ENCODE results near the gene PCK2.

The PCK2 gene

DNA sequence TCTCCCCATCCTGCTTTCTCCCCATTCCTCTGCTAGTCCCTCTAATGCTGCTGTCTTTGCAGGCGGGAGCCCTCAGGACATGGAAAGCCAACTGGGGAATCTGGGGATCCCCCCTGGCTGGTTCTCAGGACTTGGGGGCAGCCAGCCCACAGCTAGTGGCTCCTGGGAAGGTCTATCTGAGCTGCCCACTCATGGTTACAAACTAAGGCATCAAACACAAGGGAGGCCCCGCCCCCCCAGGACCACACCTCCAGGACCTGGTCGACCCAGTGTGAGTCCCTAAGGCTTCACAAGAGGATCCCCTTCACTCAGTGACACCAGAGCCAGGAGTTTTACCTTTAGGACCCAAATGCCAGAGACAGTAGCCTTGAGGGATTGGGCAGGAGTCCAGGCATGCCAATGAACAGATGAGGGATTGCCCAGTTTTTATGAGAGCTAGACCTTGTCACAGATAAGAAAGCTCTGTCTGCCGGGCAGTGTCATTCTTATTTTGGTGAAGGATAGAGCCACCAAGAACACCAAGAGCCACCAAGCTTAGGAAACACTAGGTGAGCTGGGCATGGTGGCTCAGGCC, 30.8 kb upstream of the PCK2 start:
- Histone ChIP-seq H3K9ac (ENCODE audit: low read depth, low read length) (no peak overlapping the region), H3K27me3 (ENCODE audit: control insufficient read depth, insufficient read depth, low read length) (peaks cover 48% of the 10 kb centered on the region), H3K4me1 (ENCODE audit: control insufficient read depth, insufficient read depth, low read length) (no peaks in the 10 kb centered on the region), H3K36me3 (ENCODE audit: insufficient read depth, low read length) (no peaks in the 10 kb centered on the region), H3K9me3 (replicated peaks; ENCODE audit: low read length) (no peaks in the 10 kb centered on the region), H3K4me2 (ENCODE audit: low read length) (no peak overlapping the region), H3K4me3 (ENCODE audit: low read length) (no peak overlapping the region)

DNA sequence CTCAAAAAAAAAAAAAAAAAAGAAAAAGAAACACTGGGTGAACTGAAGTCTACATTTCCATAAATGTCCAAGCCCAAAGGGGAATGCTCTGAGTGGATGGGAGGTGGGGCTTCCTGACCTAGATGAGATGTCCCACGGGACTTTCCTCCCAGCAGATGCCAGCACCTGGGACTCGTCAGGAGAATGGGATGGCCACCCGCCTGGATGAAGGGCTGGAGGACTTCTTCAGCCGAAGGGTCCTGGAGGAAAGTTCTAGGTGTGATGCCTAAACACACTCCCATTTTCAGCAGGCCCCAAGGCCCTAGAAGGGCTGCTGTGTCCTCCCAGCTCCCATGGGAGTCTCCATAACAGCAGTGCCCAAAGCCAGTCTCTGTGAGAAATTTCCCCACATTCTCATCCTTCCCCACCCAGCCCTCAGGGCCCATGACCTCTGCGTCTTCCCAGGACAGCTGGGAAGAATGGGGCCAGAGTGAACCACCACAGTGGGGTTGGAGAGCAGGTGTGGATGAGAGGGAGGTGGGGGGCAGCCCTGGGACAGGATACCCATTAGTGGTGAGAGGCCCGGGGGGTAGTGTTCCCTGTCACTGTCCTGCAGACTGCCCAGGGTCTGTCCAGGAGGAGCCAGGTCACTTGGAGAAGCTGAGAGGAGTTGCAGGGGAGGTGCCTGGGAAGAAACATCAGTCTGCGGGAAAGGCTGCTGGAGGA, 29.9 kb upstream of the PCK2 start:
- Histone ChIP-seq H3K27me3 (ENCODE audit: control insufficient read depth, insufficient read depth, low read length) (peaks cover 48% of the 10 kb centered on the region), H3K36me3 (ENCODE audit: insufficient read depth, low read length) (no peaks in the 10 kb centered on the region), H3K9me3 (replicated peaks; ENCODE audit: low read length) (no peaks in the 10 kb centered on the region), H3K4me1 (ENCODE audit: control insufficient read depth, insufficient read depth, low read length) (no peaks in the 10 kb centered on the region), H3K4me3 (ENCODE audit: low read length) (no peak overlapping the region), H3K9ac (ENCODE audit: low read depth, low read length) (no peak overlapping the region), H3K4me2 (ENCODE audit: low read length) (no peak overlapping the region)

DNA sequence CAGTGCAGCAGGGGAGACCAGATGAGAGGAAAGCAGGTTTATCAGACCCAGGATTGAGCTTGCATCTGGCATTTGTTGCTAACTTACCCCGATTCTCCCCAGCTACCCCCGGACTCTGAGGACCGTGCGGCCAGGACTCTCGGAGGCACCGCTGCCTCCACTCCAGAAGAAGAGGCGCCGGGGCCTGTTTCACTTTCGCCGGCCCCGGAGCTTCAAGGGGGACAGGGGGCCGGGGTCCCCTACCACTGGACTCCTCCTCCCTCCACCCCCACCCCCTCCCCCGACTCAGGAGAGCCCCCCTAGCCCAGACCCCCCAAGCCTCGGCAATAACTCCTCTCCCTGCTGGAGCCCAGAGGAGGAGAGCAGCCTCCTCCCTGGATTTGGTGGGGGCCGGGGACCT, 29.3 kb upstream of the PCK2 start:
- no peaks in the 10 kb centered on the region for H3K36me3 ChIP-seq (ENCODE audit: insufficient read depth, low read length)
- H3K9me3 ChIP-seq (replicated peaks; ENCODE audit: low read length) = no peaks in the 10 kb centered on the region
- H3K4me2 ChIP-seq (ENCODE audit: low read length) = no peak overlapping the region
- H3K27me3 ChIP-seq (ENCODE audit: control insufficient read depth, insufficient read depth, low read length) = peaks cover 54% of the 10 kb centered on the region
- no peaks in the 10 kb centered on the region for H3K4me1 ChIP-seq (ENCODE audit: control insufficient read depth, insufficient read depth, low read length)
- no peak overlapping the region for H3K4me3 ChIP-seq (ENCODE audit: low read length)
- no peak overlapping the region for H3K9ac ChIP-seq (ENCODE audit: low read depth, low read length)

DNA sequence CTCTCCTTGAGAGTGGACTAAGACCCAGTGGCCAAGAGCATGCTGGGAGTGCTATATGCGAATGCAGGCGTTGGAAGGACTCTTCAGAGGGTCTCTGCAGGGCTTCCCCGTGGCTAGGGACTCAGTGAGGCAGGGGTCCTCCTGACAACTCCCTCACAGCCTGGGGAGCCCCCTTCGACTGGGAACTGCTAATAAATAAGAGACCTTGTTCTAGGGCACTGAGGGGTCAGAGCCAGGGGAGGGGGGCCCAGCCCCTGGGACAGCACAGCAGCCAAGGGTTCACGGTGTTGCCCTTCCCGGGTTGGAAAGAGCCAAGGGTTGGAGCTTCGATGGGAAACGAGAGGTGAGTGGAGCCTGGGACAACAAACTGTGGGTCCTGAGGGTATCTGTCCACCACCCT, 28.7 kb upstream of the PCK2 start:
- H3K4me2 ChIP-seq (ENCODE audit: low read length) = no peak overlapping the region
- no peaks in the 10 kb centered on the region for H3K36me3 ChIP-seq (ENCODE audit: insufficient read depth, low read length)
- H3K9ac ChIP-seq (ENCODE audit: low read depth, low read length) = no peak overlapping the region
- peaks cover 54% of the 10 kb centered on the region for H3K27me3 ChIP-seq (ENCODE audit: control insufficient read depth, insufficient read depth, low read length)
- no peak overlapping the region for H3K4me3 ChIP-seq (ENCODE audit: low read length)
- H3K9me3 ChIP-seq (replicated peaks; ENCODE audit: low read length) = no peaks in the 10 kb centered on the region
- H3K4me1 ChIP-seq (ENCODE audit: control insufficient read depth, insufficient read depth, low read length) = no peaks in the 10 kb centered on the region

DNA sequence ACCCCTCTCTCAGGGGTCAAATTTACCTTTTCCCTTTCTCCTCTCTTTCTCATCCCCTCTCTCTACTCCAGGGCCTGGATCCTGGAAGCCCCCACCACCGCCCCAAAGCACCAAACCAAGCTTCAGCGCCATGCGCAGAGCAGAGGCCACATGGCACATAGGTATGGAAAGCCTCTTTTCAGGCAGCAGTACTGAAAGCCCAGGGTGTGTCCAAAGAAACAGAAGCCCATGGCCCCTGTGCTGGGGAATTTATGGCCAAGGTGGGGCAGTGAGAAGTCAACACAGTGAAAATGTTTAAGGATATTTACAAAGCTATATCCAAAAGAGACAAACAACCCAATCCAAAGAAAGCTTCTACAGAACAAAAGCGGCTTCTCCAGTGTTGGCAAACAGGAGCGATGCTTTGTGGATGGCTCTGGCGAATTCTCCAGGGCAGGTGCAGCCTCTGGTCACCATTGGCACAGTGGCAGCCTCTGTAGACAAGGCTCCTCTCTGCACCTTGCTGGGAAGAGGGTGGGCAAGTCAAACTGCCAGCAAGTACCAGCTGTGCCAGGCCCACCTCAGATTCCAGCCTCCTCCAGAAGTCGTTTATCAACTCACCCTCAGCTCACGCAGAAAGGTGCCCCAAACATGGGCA, 27.5 kb upstream of the PCK2 start:
- no peaks in the 10 kb centered on the region for H3K4me1 ChIP-seq (ENCODE audit: control insufficient read depth, insufficient read depth, low read length)
- no peaks in the 10 kb centered on the region for H3K36me3 ChIP-seq (ENCODE audit: insufficient read depth, low read length)
- no peak overlapping the region for H3K4me3 ChIP-seq (ENCODE audit: low read length)
- no peak overlapping the region for H3K4me2 ChIP-seq (ENCODE audit: low read length)
- peaks cover 53% of the 10 kb centered on the region for H3K27me3 ChIP-seq (ENCODE audit: control insufficient read depth, insufficient read depth, low read length)
- no peaks in the 10 kb centered on the region for H3K9me3 ChIP-seq (replicated peaks; ENCODE audit: low read length)
- H3K9ac ChIP-seq (ENCODE audit: low read depth, low read length) = no peak overlapping the region

DNA sequence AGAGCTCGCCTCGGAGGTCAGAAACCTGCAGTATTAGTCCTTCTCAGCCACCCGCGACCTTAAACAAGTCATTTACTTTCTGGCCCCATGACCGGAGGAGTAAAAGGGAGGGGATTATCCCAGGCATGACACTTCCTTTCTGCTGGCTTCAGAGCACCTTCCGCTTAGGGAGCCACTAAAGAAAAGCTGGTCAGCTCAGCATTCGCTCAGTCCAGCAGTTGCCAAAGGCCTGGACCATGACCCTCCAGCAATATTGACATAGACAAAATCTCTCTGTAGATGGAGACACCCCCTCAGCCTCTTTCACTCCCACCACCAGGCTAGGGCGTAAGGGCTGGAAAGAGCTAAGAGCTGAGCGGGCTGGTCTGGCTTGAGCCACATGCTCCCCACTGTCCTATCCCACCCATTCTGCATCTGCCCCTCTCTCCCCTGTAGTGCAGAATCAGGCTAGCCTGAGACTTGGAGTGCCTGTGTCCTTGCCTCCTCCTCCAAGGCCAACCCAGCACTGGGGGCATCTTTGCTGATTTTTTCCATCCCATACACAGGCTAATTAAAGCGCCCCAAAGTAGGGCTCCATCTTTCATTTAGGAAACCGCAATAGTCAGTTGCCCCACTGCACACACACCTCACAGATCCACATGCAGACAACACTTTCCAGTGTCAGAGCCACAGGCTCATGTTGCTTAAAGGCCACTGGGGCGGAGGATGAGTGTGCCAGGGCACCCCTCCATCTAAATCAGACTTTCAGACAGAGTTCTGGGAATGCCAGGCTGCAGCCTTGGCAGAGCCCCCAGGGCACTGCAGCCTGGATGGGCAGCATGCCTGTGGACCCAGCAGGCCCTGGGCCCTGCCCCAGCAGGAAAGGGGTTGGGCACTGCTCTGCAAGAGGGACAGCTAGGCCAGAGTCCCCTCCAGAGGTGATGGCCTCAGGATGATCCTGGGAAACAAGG, 26.7 kb upstream of the PCK2 start:
- Histone ChIP-seq H3K27me3 (ENCODE audit: control insufficient read depth, insufficient read depth, low read length) (peaks cover 55% of the 10 kb centered on the region), H3K4me2 (ENCODE audit: low read length) (no peak overlapping the region), H3K4me3 (ENCODE audit: low read length) (no peak overlapping the region), H3K36me3 (ENCODE audit: insufficient read depth, low read length) (no peaks in the 10 kb centered on the region), H3K9me3 (replicated peaks; ENCODE audit: low read length) (no peaks in the 10 kb centered on the region), H3K9ac (ENCODE audit: low read depth, low read length) (no peak overlapping the region), H3K4me1 (ENCODE audit: control insufficient read depth, insufficient read depth, low read length) (no peaks in the 10 kb centered on the region)

DNA sequence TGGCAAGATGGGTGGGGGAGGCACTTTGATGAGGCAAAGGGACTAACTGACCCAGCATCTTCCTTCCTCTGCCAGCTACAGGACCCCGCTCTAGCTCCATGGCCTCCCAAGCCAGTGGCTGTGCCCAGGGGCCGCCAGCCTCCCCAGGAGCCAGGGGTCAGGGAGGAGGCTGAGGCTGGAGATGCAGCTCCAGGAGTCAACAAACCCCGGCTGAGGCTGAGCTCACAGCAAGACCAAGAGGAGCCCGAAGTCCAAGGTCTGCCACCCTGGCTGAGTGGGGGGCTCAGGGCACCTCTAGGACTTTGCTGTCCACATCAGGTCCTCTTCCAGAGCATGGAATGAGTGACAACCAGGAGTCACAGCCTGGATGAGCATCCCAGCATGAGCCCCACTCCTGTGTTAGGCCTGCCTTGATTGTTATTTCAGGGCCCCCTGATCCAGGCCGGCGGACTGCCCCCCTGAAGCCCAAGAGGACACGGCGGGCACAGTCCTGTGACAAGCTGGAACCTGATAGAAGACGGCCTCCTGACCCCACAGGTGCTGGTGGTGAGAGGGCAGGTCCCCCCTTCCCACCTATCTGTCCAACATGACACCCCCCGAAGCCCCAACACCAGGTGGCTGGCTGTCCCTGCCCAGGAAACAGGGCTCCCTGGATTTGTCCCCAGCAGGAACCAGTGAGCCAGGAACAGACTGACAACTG, 25.2 kb upstream of the PCK2 start:
- H3K9ac ChIP-seq (ENCODE audit: low read depth, low read length) = no peak overlapping the region

DNA sequence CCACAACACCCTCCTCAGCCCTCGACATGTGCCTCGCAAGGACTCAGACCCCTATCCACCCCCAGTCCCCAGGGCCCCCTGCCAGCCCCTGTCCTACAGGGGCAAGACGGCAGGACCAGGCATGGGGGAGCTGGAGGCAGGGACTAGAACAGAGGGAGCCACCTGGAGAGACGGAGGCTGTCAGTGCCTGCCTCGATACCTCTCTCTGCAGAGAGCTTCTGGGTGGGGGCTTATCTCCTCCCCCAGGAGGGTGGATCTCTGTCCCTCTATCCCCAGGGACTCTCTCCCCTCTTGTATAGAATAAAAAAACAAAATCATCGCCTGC, 24.7 kb upstream of the PCK2 start:
- H3K36me3 ChIP-seq (ENCODE audit: insufficient read depth, low read length) = no peaks in the 10 kb centered on the region
- H3K9ac ChIP-seq (ENCODE audit: low read depth, low read length) = no peak overlapping the region
- no peak overlapping the region for H3K4me2 ChIP-seq (ENCODE audit: low read length)
- H3K4me1 ChIP-seq (ENCODE audit: control insufficient read depth, insufficient read depth, low read length) = no peaks in the 10 kb centered on the region
- H3K9me3 ChIP-seq (replicated peaks; ENCODE audit: low read length) = no peaks in the 10 kb centered on the region
- H3K27me3 ChIP-seq (ENCODE audit: control insufficient read depth, insufficient read depth, low read length) = peaks cover 67% of the 10 kb centered on the region
- no peak overlapping the region for H3K4me3 ChIP-seq (ENCODE audit: low read length)

More for the DNA sequence above, 25.2 kb upstream of the PCK2 start:
- no peak overlapping the region for H3K4me3 ChIP-seq (ENCODE audit: low read length)
- peaks cover 63% of the 10 kb centered on the region for H3K27me3 ChIP-seq (ENCODE audit: control insufficient read depth, insufficient read depth, low read length)
- H3K9me3 ChIP-seq (replicated peaks; ENCODE audit: low read length) = no peaks in the 10 kb centered on the region
- H3K4me2 ChIP-seq (ENCODE audit: low read length) = no peak overlapping the region
- H3K36me3 ChIP-seq (ENCODE audit: insufficient read depth, low read length) = no peaks in the 10 kb centered on the region
- H3K4me1 ChIP-seq (ENCODE audit: control insufficient read depth, insufficient read depth, low read length) = no peaks in the 10 kb centered on the region

DNA sequence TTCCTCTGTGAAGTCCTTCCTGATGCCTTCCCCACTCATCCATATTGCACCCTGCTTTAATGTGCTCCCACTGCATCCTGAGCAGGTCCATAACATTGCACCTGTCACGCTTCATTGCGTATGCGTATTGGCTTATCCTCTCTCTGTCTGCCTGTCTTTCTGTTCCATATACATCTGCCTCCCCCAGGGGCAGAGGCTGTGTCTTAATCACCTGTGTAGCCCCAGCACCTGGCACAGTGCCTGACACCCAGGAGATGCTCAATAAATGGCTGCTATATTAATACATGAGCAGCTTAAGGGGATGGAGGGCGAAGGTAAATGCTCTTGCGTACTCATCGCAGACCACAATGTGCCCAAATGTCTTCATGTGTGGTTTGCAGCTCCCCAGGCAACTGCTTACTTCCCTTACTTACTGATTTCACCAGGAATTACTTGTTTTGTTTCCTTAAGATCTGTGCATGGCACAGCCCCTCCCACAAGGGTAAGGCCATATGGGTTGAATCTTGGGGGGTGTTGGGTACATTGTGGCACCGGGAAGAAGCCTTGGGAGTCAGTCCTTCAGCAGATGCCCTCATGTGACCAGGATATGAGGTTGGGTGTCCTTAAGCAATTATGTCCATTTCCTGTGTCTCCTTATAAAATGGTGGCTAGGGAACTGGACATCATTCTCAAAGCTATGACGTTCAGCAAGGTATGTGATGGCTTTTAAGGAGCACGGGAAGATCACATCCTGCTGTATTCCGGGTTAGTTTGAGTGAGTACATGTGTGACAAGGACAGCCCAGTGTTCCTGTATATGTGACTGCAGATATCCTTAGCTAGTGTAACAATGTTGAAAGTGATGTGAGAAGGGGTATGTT, 23.6 kb upstream of the PCK2 start:
- no peak overlapping the region for H3K4me2 ChIP-seq (ENCODE audit: low read length)
- H3K9ac ChIP-seq (ENCODE audit: low read depth, low read length) = no peak overlapping the region
- H3K27me3 ChIP-seq (ENCODE audit: control insufficient read depth, insufficient read depth, low read length) = peaks cover 73% of the 10 kb centered on the region
- no peaks in the 10 kb centered on the region for H3K9me3 ChIP-seq (replicated peaks; ENCODE audit: low read length)
- H3K36me3 ChIP-seq (ENCODE audit: insufficient read depth, low read length) = no peaks in the 10 kb centered on the region
- no peak overlapping the region for H3K4me3 ChIP-seq (ENCODE audit: low read length)
- H3K4me1 ChIP-seq (ENCODE audit: control insufficient read depth, insufficient read depth, low read length) = no peaks in the 10 kb centered on the region

DNA sequence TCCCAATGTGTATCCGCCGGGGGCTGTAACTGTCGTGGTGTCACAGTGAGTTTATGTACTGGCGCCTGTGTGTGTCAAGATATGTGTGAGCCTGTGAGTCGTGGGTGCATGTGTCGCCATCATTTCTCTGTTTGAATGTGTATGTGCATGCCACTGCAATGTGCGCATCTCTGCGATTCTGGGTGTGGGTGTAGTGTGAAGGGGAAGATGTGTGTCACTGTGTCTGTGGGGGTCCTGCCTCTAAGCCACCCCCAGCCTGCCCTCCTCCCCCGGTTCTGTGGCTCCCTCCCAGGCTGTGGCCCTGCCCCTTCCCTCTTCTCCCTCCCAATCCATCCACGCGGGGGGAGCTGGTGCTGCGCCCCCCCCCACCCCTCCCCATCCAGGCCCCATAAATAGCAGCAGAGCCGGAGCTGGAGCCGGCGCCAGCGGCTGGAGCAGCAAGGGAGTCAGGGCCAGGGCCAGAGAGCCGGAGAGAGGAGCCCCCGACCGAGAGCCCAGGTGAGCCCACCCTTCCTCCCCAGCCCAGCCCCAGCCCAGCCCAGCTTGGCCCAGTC, 22.9 kb upstream of the PCK2 start, which contains the start of gene CPNE6:
TSS of gene CPNE6 (plus strand) at position 419 of the 554 bp plus-strand sequence. CDS start 1,375 bp downstream, outside the sequence.
- Histone ChIP-seq H3K9me3 (replicated peaks; ENCODE audit: low read length) (no peaks in the 10 kb centered on the region), H3K4me1 (ENCODE audit: control insufficient read depth, insufficient read depth, low read length) (no peaks in the 10 kb centered on the region), H3K9ac (ENCODE audit: low read depth, low read length) (no peak within 1 kb of the TSS), H3K4me3 (ENCODE audit: low read length) (no peak within 1 kb of the TSS), H3K36me3 (ENCODE audit: insufficient read depth, low read length) (no peaks in the 10 kb centered on the region), H3K4me2 (ENCODE audit: low read length) (no peak within 1 kb of the TSS), H3K27me3 (ENCODE audit: control insufficient read depth, insufficient read depth, low read length) (peaks cover 77% of the 10 kb centered on the region)

Measured in skeletal muscle satellite cell (primary cell).